NCI-H524 treated with DMSO at 0.1 percent for 48 hours (cell line): ENCODE results near the gene FOXN3.

ENCODE experiments used
- DNase-seq: peaks from one replicate; lab custom pipeline; 2025; lab: John Stamatoyannopoulos, UW

The FOXN3 gene

DNA sequence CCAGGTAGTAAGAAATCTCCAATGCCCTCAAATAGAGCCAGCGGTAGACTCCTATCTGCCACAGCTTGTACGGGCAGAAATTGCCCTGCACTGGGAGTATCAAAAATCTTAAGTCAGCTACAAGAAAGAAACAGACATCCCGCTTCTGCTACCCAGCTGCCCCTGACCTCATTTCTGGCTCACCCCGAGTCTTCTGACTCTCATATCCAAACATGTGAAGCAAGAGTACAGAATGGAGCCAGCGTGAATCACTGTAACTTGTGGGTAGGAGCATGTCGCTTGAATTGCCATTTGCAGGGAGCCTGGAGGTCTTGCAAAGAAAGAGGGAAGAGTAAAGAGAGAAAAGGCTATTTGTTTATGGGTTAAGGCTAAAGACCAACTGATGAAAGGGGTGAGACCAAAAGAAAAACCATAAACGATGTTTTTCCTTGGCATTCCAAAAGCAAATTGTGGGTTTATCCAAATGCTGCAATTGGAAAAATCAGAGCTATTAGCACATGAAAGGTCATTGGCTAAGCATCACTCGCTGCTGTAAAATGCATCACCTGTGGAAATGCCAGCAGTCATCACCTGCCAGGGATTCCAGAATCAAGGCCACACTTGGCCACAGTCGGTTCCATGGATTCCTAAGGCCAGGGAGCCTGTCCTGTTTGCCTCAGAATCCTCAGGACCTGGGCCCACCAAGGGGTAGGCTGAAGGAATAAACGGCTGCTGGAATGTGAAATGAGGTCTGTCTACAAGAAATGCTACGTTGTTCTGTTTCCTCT lies 86.6 kb downstream of the FOXN3 start:
- no peak for DNase-seq

DNA sequence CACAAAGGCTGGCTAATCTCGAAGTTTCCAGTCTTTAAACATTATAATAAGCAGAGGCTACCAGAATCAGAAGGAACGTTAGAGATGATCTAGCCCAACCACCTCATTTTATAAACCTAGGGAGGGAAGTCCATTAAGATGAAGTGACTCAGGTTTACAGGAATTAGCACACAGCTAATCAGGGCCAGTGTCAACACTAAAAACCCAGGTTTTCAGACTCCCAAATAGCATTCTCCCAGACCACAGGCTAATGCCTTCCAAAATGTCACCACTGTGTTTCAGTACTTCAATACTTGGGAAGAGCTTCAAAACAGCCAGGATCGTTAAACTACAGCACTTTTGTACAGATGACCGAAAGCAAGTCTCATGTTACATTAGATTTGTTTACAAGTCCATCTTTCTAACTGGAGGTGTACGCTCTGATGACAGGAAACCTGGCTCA lies 89.2 kb downstream of the FOXN3 start:
- no peak for DNase-seq

DNA sequence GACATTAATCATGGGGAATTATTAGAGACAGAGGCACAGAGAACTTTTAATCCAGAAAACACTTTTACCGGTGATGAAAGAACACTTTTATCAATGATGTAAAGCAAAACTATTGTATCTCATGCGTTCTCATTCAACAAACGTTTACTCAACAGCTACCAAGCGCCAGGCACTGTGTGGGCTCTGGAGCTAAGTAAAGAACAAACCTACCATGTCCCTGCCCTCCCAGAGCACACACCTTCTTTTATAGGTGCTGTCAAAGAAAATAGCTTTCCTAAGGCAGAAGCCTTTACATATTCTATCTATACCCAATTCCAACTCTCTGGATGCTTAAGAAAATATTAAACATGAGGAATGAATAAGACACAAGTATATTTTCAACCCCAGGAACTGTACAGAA lies 91.1 kb downstream of the FOXN3 start:
- DNase-seq = no peak

DNA sequence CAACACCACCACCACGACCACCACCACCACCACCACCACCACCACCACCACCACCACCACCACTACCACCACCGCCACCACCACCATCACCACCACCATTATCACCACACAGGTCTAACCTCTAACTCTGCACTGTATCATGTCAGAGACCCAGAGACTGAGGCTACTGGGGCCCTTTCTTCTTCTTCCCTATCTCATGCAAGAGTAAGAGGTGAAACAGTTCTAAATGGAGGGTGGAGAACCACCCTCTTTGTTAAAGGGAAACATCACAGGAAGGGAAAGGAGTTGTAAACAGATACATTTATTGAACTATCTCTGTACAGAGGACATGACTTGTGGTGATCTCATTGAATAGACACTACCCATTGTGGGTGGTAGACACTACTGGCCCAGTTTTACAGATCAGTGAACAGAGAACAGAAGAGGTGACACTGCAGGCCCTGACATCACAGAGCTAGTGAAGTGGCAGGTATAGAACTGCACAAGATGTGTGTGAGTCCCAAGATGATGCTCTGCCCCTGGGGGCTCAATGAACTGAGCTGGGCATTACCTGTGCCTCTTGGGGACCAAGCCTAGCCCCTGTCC lies 91.6 kb downstream of the FOXN3 start:
- DNase-seq = no peak

DNA sequence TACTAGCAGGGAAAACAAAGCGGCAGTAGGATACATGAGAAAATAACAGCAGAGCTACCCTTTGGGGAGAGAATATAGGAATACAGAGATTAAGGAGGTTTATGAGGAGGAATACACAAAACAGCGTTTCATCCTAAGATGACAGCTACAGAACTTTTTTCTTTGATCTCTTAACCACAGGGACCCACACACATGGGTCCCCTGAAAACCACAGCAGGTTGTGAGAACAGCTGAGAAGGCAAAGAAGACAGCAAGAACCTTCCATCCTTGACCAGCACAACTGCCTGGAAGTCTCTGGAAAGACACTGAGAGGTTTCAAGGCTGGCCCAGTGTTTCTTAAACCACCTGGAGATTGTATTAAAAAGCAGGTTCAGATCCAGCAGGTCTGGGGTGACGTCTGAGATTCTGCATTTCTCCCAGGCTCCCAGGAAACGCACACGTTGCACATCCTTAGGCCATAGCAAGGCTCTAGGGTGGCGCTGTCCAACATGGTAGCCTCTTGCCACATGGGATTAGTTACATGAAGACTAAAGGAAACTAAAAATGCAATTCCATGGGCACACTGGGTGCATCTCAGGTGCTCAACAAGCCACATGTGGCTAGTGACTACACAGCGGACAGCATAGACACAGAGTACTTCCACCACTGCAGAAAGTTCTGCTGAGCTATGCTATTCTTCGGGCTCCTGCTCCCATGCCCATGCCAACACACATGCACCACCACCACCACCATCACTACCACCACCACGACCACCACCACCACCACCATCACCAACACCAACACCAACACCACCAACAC lies 92.3 kb downstream of the FOXN3 start:
- DNase-seq = no peak

DNA sequence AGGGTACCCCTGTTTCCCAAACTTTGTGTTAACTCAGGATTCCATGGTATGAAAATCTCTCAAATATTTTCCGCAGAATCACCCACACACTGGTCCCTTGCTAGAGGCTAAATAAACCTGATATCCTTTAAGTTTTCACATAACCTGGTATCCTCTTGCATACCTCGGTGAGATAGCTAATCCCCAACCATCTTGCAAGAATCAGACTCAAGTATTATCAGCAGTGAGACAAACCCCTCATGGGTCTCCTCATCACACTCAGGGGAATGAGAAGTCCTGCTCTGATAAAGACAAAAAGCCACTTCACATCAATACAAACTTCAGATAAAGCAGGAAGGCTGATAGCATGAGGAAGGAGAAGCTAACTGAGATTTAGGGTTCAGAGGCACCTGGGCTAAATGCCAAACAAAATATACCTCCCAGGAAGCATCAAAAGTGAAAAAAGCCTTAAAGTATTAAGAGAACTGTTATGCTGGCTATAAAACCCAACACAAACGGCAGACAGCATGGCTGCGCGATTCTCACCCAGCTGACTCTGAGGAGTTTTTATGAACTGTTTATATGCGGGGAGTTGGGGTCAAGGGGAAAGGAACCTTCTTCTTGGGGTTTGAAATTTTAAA lies 96.5 kb downstream of the FOXN3 start:
- DNase-seq = no peak

DNA sequence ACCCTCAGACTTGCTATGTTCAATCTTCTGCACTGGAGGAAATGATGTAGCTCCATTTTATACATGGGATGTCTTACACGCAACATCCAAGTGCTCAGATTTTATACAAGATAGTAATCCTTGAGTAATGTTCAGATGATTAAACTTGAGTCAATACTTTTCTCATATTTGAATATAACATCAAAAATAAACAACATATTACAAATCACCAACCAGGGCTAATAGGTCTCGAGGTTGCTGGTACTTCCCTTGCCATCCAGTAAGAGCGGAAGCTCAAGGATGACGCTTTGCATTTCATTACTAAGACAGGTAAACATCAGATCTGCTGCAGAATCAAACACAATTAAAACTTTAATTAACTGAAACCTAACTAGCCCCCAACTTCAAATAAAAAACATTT lies 97.3 kb downstream of the FOXN3 start:
- DNase-seq = no peak

DNA sequence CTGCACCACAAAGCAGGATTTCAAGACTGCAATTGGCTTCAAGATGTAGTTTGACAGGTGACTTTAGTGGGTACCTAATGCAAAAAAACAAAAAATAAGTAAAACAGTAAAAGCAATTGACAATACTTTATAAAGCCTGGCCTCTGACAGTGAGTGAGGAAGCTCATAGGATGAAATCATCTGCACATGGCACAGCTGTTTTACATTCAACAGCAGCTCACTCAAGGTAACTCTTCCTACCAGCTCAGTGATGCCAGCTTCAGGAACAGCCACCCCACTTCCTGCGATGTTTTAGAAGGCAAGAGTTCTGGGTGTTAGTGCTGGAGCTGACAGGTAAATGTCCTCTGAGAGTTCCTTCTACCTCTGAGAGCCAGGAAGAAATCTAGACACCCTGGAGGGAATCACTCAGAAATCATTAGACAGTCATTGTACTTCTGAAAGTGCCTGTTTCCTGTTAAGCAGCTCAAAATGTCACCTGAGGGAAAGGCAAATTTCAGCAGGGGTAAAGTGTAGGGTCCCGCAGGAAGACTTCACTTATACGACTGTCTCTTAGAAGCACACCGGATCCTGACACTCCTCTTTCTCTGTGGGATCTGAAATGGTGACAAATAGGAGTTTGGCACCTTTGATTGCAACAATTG lies 99.9 kb downstream of the FOXN3 start:
- no peak for DNase-seq

DNA sequence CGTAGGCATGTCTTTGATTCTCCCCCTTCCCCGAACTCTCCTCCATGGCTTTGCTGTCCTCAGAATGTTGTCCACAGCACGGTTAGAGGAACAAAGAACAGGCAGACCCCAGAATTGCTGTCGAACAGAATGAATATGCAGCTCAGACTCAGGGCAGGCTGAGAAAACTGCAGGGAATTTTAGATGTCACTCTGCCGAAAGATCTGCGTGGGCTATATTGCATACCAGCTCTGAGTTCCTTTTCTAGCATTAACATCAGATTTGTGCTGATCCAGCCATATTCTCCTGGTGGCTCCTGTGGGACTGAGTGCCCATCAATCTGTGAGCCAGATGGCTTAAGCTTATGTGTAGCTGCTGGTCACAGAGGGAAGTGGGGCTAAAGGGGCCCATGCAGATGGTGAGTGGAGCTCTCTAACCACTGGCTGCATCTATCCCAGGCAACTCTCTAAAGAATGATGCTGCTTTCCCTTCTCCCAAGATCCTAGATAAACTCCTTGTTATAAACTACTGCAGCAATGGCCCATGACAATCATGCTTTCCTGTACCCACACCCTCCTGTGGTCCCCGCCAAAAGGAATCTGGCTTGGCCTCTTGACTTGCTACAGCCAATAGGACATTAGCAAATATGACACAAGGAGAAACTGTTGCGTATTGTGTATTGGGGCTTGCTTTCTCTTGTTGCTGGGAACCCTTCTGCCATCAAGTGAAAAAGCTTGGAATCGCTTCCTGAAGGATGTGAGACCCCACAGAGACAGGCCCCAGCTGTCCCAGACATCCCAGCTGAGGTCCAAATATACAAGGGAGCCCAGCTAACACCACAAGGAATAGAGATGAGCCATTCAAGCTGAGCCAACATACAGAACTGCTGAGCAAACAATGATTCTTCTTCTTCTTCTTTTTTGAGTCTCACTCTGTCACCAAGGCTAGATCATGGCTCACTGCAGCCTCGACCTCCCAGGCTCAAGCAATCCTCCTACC lies 101.3 kb downstream of the FOXN3 start:
- DNase-seq = peak; percentile 88

DNA sequence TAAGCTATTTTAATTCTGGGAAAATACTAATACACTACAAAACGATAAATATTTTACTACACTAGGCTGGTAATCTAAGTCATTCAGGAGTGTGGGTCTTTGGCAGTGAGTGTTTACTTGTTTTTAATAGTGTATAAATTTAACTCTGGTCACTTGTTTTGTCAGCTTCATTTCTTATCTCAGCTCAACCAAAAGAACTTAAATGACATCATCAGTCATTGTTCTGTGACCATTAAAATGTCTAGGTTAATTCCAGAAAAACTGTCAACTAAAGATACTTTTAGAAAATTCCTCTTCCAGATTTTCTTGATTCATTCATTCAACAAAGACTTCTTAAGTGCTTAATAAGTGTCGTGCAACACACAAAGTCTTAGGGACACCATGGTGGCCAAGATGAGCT lies 102.8 kb downstream of the FOXN3 start:
- no peak for DNase-seq

DNA sequence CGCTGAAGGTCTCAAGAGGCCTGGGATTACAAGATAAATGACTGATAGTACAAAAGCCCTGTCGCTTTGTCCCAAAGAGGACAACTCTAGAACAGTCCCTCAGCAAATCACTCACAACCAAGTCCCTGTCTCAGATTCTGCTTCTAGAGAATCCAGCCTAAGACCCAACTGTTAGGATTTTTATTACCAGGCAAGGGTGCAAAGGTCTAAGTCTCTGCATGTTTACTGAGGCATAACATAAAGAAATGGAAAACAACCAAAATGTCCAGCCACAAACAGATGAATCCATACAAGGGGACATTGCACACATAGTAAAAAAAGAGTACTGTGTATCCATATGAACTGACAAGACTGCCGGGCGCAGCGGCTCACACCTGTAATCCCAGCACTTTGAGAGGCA lies 104.1 kb downstream of the FOXN3 start:
- no peak for DNase-seq

DNA sequence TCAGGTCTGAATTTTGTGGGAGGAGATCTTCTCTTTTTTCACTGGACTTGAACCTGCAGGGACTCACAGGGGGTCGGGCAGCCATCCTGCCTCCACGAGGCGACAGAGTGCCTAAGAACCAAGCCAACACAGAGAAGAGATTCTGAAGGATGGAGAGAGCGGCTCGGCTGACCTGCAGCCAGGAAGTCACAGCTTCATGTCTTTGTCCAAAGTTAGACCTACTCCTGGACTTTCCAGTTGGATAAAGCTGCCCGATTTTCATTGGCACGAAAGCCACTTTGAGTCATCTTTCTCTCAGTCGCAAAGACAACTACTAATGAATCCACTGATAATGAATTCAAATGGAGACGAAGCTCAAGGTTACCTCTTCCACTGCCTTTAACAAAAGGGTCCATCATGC lies 106.8 kb downstream of the FOXN3 start:
- DNase-seq = no peak

DNA sequence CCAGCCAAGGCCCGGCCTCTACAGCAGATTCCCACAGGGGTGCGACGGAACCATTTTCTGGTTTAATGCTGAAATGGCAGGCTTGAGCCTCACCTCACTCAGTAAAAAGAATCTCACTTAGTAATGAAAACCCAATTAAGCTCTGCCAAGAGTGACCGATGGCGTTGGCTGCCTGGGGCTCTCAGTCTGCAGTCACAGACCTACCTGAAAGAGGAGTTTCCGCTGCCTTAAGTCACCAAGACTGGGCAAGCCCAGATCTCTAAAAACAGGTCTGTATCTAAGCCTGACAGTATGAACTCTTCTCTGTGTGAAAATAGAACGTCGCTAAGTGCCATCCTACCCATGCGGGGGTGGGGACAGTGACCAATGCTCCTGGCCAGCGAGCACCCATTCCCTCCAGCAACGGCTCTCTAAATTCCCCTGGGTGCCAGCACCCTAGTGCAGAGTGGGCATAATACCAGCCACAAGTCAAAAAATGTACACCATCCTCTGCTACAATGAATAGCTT lies 107.3 kb downstream of the FOXN3 start:
- DNase-seq = no peak

DNA sequence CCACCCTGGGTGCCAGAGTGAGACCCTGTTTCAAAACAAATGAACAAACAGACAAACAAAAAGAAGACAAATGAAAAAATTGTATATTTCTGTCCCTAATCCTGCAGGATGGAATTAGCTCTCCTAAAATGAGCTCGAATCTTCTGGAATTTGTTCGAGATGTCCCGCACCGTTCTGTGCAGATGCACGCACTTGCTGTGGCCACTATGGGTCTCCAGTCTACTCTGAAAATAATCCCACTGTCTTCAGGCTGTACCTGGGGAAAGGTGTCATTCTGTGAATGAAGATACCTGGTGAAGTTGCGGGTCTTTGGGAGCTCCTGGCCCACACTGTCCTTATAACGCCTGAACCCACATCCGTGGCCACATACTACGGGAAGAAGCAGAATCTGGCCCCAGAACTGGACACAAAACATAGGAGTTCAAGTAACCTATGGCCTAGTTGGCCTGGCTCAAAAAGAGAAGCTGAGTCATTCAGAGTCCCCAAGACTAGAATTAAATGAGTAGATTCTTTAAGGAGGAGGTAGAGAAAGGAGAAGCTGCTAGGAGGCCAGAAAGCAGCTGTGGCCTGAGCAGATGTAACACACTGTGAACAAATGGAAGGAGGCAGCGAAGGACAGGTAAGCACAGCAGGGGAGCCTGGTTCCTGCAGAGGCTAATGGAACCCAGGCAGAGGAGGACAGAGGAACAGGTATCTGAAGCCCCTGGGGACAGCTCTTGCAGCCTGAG lies 108.6 kb downstream of the FOXN3 start:
- no peak for DNase-seq

DNA sequence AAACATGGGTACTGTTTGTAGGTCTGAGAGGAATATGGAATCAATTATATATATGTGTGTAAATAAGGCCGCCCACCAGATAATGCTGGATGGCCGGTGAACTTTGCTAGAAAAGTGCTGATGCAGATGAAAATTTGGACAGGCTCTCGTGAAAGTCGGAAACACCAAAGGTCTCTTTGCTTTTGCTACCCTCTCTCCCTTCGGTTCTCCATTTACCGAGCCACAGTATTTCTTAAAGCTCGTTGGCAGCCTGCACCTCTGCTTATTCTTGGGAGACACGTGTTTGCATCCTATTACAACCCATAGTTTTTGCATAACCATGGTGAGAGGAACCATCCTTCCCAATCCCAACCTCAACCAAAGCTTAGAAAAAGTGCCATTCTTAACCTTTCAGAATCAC lies 109.6 kb downstream of the FOXN3 start:
- DNase-seq = no peak

DNA sequence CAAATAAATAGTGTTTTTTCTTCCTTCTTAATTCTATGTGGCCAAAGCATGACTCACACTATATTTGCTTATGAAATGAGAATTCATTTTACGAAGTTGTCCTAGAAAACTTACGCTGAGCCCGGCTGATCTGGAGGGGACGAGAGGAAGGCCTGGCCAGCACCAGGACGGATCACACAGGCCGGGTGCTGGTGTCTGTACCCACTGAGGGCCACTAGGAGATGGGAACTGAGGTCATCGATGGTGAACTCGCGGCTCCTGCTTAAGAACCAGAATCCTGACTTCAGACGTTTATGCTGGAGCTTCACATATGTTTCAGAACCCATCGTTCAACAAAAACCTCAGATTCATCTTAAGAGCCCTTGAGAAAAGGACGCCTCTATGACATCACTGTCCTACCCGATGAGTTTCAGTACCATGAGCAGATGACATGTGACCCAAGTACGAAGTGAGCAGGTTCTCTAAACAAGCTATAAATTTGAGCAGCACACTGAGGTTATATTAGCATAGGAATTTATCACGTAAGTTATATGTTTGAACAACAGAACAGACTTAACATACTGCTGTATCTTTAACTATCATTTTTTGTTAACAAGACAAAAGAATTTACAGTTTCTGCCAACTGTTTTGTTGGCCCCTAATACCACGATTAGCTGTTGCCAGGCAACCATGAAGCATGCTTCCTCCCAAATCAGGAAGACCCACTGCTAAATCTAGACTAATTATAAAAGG lies 111.9 kb downstream of the FOXN3 start:
- DNase-seq = peak; percentile 42

DNA sequence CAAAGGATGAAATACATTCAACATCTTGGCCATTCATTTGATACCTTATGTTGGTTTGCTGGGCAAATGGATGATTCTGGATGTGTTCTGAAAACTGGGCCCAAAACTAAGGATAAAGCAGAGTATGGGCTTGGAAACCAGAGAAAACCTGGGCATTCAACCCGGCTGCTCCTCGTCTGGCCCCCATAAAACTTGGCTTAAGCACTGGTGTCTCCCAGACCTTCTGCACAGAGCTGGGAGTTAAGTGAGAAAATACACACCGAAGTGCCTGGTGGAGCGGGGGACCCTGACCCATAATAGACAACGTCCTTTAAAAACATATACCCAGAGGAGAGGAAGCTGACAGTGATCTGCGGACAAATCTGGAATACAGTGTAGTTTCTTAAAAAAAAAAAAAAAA lies 112.5 kb downstream of the FOXN3 start:
- no peak for DNase-seq

DNA sequence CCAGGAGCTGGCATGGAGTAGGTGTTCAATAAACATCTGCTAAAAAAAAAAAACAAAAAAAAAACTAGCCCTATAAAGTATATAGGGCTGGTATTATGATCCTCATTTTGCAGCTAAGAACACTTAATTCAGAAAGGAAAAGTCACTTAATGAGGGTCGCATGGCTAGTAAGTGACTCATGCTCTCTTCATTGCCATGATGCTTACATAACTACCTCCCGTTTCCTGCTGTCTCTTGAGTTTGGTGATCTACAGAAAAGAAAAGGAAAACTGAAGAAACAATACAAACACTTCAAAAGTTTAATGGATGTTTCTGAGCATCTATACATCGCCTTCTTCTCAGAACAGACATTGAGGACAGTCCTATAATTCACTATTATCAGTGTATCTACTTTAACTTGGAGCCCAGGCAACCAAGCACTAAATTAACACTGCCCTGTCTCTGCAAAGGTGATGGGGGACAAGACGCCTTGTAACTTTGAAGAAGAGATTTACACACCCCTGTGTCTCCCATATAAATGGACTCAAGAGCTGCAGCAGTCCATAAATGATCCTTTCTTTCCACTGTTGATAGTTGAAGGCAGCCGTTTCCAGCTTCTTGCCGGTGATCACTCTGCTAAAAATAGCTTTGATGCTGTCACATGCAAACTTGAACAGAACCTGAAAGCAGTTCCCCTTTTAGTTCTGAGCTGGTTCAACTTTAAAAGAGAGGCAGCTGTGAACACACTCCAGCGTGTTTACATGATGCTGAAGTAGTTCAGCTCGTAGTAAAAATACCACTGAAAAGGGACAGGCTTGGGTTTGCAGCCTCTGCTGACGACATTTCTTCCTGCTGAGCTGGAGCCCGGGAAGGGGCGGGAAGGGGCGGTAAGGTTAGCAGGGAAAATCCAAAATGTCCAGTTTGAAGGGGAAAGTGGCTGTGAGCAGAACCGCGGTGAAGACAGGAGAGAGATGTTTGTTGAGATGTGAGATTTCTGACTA lies 113.3 kb downstream of the FOXN3 start:
- no peak for DNase-seq
